IMR-90 (cell line): Measurements from ENCODE around the gene FBXO34. TPM values are rescaled to one million over a fixed set of nuclear protein-coding genes. Genes with fewer than 3 reads are reported as not detected.

Source experiments
- ATAC-seq: fragments of 200-7000 bp; cut with Tn5 transposase; 2 replicates; pipeline ENCODE4 v1.9.1; 2020; ENCODE audit warnings: low read depth, mild to moderate bottlenecking, moderate library complexity
- BruUV-seq: library from RNA; stranded (reverse); fragments of 400-500 nt; replicated peaks from 2 replicates; lab custom pipeline; 2021; lab: Mats Ljungman, UMichigan
- CTCF ChIA-PET: fragments of 300-600 bp; formaldehyde crosslinking; extraction: SDS; loops from one replicate; lab custom pipeline; 2021; ENCODE audit warnings: antibody characterized with exemption; lab: Yijun Ruan, JAX
- POLR2A ChIA-PET: fragments of 300-600 bp; sonication (Branson Sonifier 250); formaldehyde crosslinking; loops from one replicate; lab custom pipeline; 2022; ENCODE audit warnings: antibody characterized with exemption; ENCODE audit not compliant: unreplicated experiment; lab: Charles Lee
- DNase-seq: peaks from one replicate; pipeline ENCODE4 v3.0.0; 2013
- H2AFZ ChIP-seq: replicated peaks from 2 replicates; pipeline ENCODE3; 2013; ENCODE audit warnings: low read length, mild to moderate bottlenecking; ENCODE audit not compliant: poor library complexity
- H2AK5ac ChIP-seq: 2 replicates; pipeline ENCODE4 v1.6.1; 2013; ENCODE audit warnings: low read depth, low read length, inconsistent platforms
- H2AK9ac ChIP-seq: replicated peaks from 2 replicates; pipeline ENCODE3; 2013; ENCODE audit warnings: mild to moderate bottlenecking, low read depth, low read length, moderate library complexity; ENCODE audit not compliant: poor library complexity
- H2BK120ac ChIP-seq: 2 replicates; pipeline ENCODE4 v1.6.1; 2013; ENCODE audit warnings: low read depth, low read length, inconsistent platforms
- H2BK15ac ChIP-seq: 3 replicates; pipeline ENCODE4 v1.6.1; 2013; ENCODE audit warnings: low read depth, low read length, inconsistent platforms
- H2BK20ac ChIP-seq: 2 replicates; pipeline ENCODE4 v1.6.1; 2013; ENCODE audit warnings: low read depth, mild to moderate bottlenecking, inconsistent platforms, low read length, moderate library complexity
- H2BK5ac ChIP-seq: 2 replicates; pipeline ENCODE4 v1.6.1; 2013; ENCODE audit warnings: mild to moderate bottlenecking, low read depth, low read length, inconsistent platforms; ENCODE audit not compliant: poor library complexity, severe bottlenecking
- H3K14ac ChIP-seq: replicated peaks from 2 replicates; pipeline ENCODE4 v1.6.1; 2013; ENCODE audit warnings: low read depth, low read length, inconsistent platforms
- H3K18ac ChIP-seq: 2 replicates; pipeline ENCODE4 v1.6.1; 2013; ENCODE audit warnings: low read depth, low read length, control low read depth
- H3K23ac ChIP-seq: 2 replicates; pipeline ENCODE4 v1.6.1; 2013; ENCODE audit warnings: low read depth, low read length, inconsistent platforms
- H3K27ac ChIP-seq: 2 replicates; pipeline ENCODE4 v1.5.1; 2013; ENCODE audit warnings: mild to moderate bottlenecking, control low read depth, low read length; ENCODE audit not compliant: insufficient read depth
- H3K27me3 ChIP-seq: 2 replicates; pipeline ENCODE4 v1.6.1; 2013; ENCODE audit warnings: low read length; ENCODE audit not compliant: control insufficient read depth, insufficient read depth
- H3K36me3 ChIP-seq: 2 replicates; pipeline ENCODE4 v1.6.1; 2013; ENCODE audit warnings: low read length, mixed read lengths; ENCODE audit not compliant: control insufficient read depth, insufficient read depth
- H3K4ac ChIP-seq: 2 replicates; pipeline ENCODE4 v1.6.1; 2013; ENCODE audit warnings: low read depth, low read length, inconsistent platforms
- H3K4me1 ChIP-seq: 2 replicates; pipeline ENCODE4 v1.6.1; 2013; ENCODE audit warnings: low read length, mixed read lengths; ENCODE audit not compliant: control insufficient read depth, insufficient read depth
- H3K4me2 ChIP-seq: 2 replicates; pipeline ENCODE4 v1.6.1; 2013; ENCODE audit warnings: low read depth, mild to moderate bottlenecking, control low read depth, low read length, moderate library complexity
- H3K4me3 ChIP-seq: 2 replicates; pipeline ENCODE4 v1.5.1; 2013; ENCODE audit warnings: low read depth, mild to moderate bottlenecking, control low read depth, low read length, moderate library complexity; ENCODE audit not compliant: insufficient read depth
- H3K56ac ChIP-seq: 2 replicates; pipeline ENCODE4 v1.6.1; 2013; ENCODE audit warnings: low read length, inconsistent platforms; ENCODE audit not compliant: insufficient read depth; ENCODE audit errors: extremely low read depth
- H3K79me1 ChIP-seq, 2 experiments: 2 replicates each; pipeline ENCODE4 v1.6.1; 2013; ENCODE audit warnings: low read length in 2 of 2, inconsistent platforms in 1 of 2, low read depth in 1 of 2
- H3K9ac ChIP-seq: 2 replicates; pipeline ENCODE4 v1.6.1; 2013; ENCODE audit warnings: low read depth, low read length, control low read depth
- H3K9me1 ChIP-seq: 2 replicates; pipeline ENCODE4 v1.6.1; 2013; ENCODE audit warnings: low read length, inconsistent platforms; ENCODE audit not compliant: insufficient read depth
- H3K9me3 ChIP-seq: 2 replicates; pipeline ENCODE4 v1.6.1; 2013; ENCODE audit warnings: low read length; ENCODE audit not compliant: control insufficient read depth, insufficient read depth
- H4K20me1 ChIP-seq: 2 replicates; pipeline ENCODE4 v1.6.1; 2013; ENCODE audit warnings: low read length, inconsistent platforms; ENCODE audit not compliant: insufficient read depth
- H4K5ac ChIP-seq: 2 replicates; pipeline ENCODE4 v1.6.1; 2013; ENCODE audit warnings: mild to moderate bottlenecking, low read depth, low read length, control low read depth
- H4K8ac ChIP-seq, 2 experiments: 2 replicates each; pipeline ENCODE4 v1.6.1; 2013; ENCODE audit warnings: low read depth in 2 of 2, low read length in 2 of 2, control low read depth in 1 of 2, inconsistent platforms in 1 of 2
- H4K91ac ChIP-seq: 2 replicates; pipeline ENCODE4 v1.6.1; 2013; ENCODE audit warnings: low read depth, low read length, inconsistent platforms; ENCODE audit not compliant: insufficient read depth
- CEBPB ChIP-seq: IDR thresholded peaks from 2 replicates; pipeline ENCODE4 v1.6.1; 2012; ENCODE audit warnings: low read depth, low read length, improper control_type of control experiment
- RFX5 ChIP-seq: IDR thresholded peaks from 2 replicates; pipeline ENCODE4 v1.8.0; 2012; ENCODE audit warnings: low read depth, mild to moderate bottlenecking, low read length, moderate library complexity
- WGBS, 2 experiments: methylation state at CpG; one replicate each; pipeline versions ENCODE4 v1.1.5 to v1.1.7; 2013; ENCODE audit warnings: missing lambda C conversion rate in 2 of 2; ENCODE audit not compliant: insufficient read length in 1 of 2; ENCODE audit errors: extremely low coverage in 2 of 2; 5-methylcytosine and 5-hydroxymethylcytosine counted together
- dilution Hi-C: fragments of 300-500 bp; cut with HindIII; formaldehyde crosslinking; loops from one replicate; pipeline ENCODE4 v1.14.3; 2018; ENCODE audit warnings: low sequenced_read_pairs; ENCODE audit not compliant: unreplicated experiment
- in situ Hi-C: fragments of 300-500 bp; cut with MboI; formaldehyde crosslinking; loops from 3 replicates; pipeline ENCODE4 v1.14.3; 2019; ENCODE audit warnings: low sequenced_read_pairs, inconsistent platforms, mixed read lengths
- intact Hi-C: fragments of 100-400 bp; cut with micrococcal nuclease; formaldehyde crosslinking; loops from 2 replicates; pipeline ENCODE4 v1.10.0; 2022
- polyA plus RNA-seq, 3 experiments: library from polyadenylated mRNA; depleted of rRNA; stranded (reverse); fragments of >200 nt; gene quantifications; 2 replicates each; pipeline ENCODE4 v1.2.3, GENCODE V29; 2012; ENCODE audit warnings: low replicate concordance in 1 of 3
- total RNA-seq: library from RNA; depleted of rRNA; stranded (reverse); fragments of >200 nt; gene quantifications from 2 replicates; pipeline ENCODE4 v1.2.3, GENCODE V29; 2012

FBXO34 gene
- total and polyA plus RNA-seq, 2 of the 4 experiments (the other 2 are of a cell fraction): 15.4 to 35.1 TPM

DNA sequence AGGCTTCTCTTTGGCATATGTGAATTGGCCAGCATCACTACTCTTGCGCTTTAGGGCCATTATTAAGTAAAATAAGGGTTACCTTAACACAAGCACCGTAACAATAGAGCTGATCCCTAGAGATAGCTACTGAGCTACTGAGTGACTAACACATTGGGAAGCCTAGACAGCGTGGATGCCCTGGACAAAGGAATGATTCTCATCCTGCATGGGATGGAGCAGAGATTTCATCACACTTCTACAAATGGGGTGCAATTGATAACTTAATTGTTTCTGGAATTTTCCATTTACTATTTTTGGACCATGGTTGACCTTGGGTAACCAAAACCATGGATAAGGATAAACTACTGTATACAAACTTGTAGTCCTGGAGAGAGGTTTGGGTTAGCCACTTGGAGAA is 57.1 kb downstream of the FBXO34 start:
- H3K9ac ChIP-seq: no peak overlapping the region
- H3K4me1 ChIP-seq: peaks cover 6% of the 10 kb centered on the region
- no peak overlapping the region for H3K27ac ChIP-seq
- ChIA-PET POLR2A (no interaction called here), CTCF (no interaction called here)
- no peak overlapping the region for H2BK5ac ChIP-seq
- H4K91ac ChIP-seq: no peak overlapping the region
- whole genome bisulfite sequencing, 2 experiments: no CpG with 5 or more reads among the region's 3 CpGs
- BruUV-seq: no TSS peak
- no peak overlapping the region for H3K14ac ChIP-seq
- H3K9me3 ChIP-seq: no peaks in the 10 kb centered on the region
- in situ Hi-C loops (no loop called here), intact Hi-C loops (no loop called here), dilution Hi-C loops (no loop called here)
- ATAC-seq (peak; percentile 49), DNase-seq (peak; percentile 62)
- H2BK120ac ChIP-seq: no peak overlapping the region
- H3K23ac ChIP-seq: no peak overlapping the region
- H4K20me1 ChIP-seq: peaks cover 48% of the 10 kb centered on the region
- peaks cover 41 to 58% of the 10 kb centered on the region in 2 experiments for H3K79me1 ChIP-seq
- H4K8ac ChIP-seq: no peak overlapping the region
- H3K4me3 ChIP-seq: no peak overlapping the region
- no peak overlapping the region for H3K4ac ChIP-seq
- peaks cover 11% of the 10 kb centered on the region for H3K9me1 ChIP-seq
- no peak overlapping the region for H4K5ac ChIP-seq
- H2AK9ac ChIP-seq: no peak overlapping the region
- no peaks in the 10 kb centered on the region for H3K36me3 ChIP-seq
- H3K56ac ChIP-seq: no peak overlapping the region
- no peak overlapping the region for H2AK5ac ChIP-seq
- H2BK20ac ChIP-seq: no peak overlapping the region
- H2BK15ac ChIP-seq: no peak overlapping the region
- TF ChIP-seq CEBPB (peak; percentile 60; the same call in 1 of the 2 replicates), RFX5 (no peak)
- no peak overlapping the region for H2AFZ ChIP-seq
- no peak overlapping the region for H3K4me2 ChIP-seq
- H3K27me3 ChIP-seq: no peaks in the 10 kb centered on the region
- H3K18ac ChIP-seq: no peak overlapping the region
